Neural crest cell (in vitro differentiated cells): ENCODE data around the gene TNFAIP1. TPM values are rescaled to one million over a fixed set of nuclear protein-coding genes. Genes with fewer than 3 reads are reported as not detected.

ENCODE experiments used
- DNase-seq: peaks from one replicate; pipeline ENCODE4 v3.0.0; 2021; ENCODE audit warnings: low read depth, mixed read lengths, low spot score
- H3K27ac Mint-ChIP-seq: one replicate; pipeline ENCODE4 v1.8.0; 2021; ENCODE audit warnings: mild to moderate bottlenecking, mixed read lengths; ENCODE audit not compliant: unreplicated experiment
- H3K27me3 Mint-ChIP-seq: 2 replicates; pipeline ENCODE4 v1.8.0; 2021; ENCODE audit warnings: low read depth, mild to moderate bottlenecking, mixed read lengths
- H3K36me3 Mint-ChIP-seq: 2 replicates; pipeline ENCODE4 v1.8.0; 2021; ENCODE audit warnings: low read depth, mild to moderate bottlenecking, mixed read lengths
- H3K4me1 Mint-ChIP-seq: 2 replicates; pipeline ENCODE4 v1.8.0; 2021; ENCODE audit warnings: mixed read lengths
- H3K4me3 Mint-ChIP-seq: one replicate; pipeline ENCODE4 v1.8.0; 2021; ENCODE audit warnings: mild to moderate bottlenecking, mixed read lengths
- H3K9me3 Mint-ChIP-seq: 2 replicates; pipeline ENCODE4 v1.8.0; 2021; ENCODE audit warnings: mixed read lengths
- CTCF ChIP-seq: fragments of 200-600 bp; sonication (generic); conservative IDR thresholded peaks from 2 replicates; pipeline ENCODE4 v1.5.0; 2021; ENCODE audit warnings: antibody characterized with exemption, mild to moderate bottlenecking
- total RNA-seq: library from RNA; stranded (reverse); gene quantifications from 2 replicates; pipeline ENCODE4 v1.2.1, GENCODE V29; 2021

Gene TNFAIP1
- total RNA-seq, 1 donor from 2014 or later = 38.2 TPM

GRCh38 chr17:28327031-28327607 is 8.4 kb upstream of the TNFAIP1 start:
- Mint-ChIP-seq H3K9me3 (no peaks in the 10 kb centered on the region), H3K27me3 (no peaks in the 10 kb centered on the region), H3K4me1 (peaks cover 29% of the 10 kb centered on the region), H3K4me3 (no peak overlapping the region), H3K27ac (no peak overlapping the region), H3K36me3 (peaks cover 11% of the 10 kb centered on the region)
- no peak for DNase-seq
- no peak for TF ChIP-seq CTCF

- Mint-ChIP-seq H3K27ac (no peak overlapping the region), H3K9me3 (no peaks in the 10 kb centered on the region), H3K4me3 (no peak overlapping the region), H3K27me3 (no peaks in the 10 kb centered on the region), H3K4me1 (peaks cover 24% of the 10 kb centered on the region), H3K36me3 (peaks cover 11% of the 10 kb centered on the region)
- no peak for DNase-seq
- TF ChIP-seq CTCF = no peak
Observed at GRCh38 chr17:28327709-28328108, 7.9 kb upstream of the TNFAIP1 start.

GRCh38 chr17:28328325-28328724 is 7.2 kb upstream of the TNFAIP1 start:
- H3K4me1 Mint-ChIP-seq = peaks cover 18% of the 10 kb centered on the region

GRCh38 chr17:28330671-28331070 is 4.9 kb upstream of the TNFAIP1 start:
- Mint-ChIP-seq H3K27me3 (peaks cover 3% of the 10 kb centered on the region), H3K36me3 (peaks cover 8% of the 10 kb centered on the region), H3K4me3 (no peak overlapping the region), H3K9me3 (no peaks in the 10 kb centered on the region), H3K4me1 (peaks cover 24% of the 10 kb centered on the region), H3K27ac (no peak overlapping the region)
- no peak for TF ChIP-seq CTCF
- DNase-seq = no peak

More at GRCh38 chr17:28328325-28328724, 7.2 kb upstream of the TNFAIP1 start:
- Mint-ChIP-seq H3K27ac (no peak overlapping the region), H3K27me3 (no peaks in the 10 kb centered on the region), H3K9me3 (no peaks in the 10 kb centered on the region), H3K36me3 (peaks cover 11% of the 10 kb centered on the region), H3K4me3 (no peak overlapping the region)
- no peak for DNase-seq
- no peak for TF ChIP-seq CTCF

GRCh38 chr17:28331891-28332420 is 3.6 kb upstream of the TNFAIP1 start:
- no peak for DNase-seq
- H3K36me3 Mint-ChIP-seq = peaks cover 3% of the 10 kb centered on the region
- no peak for TF ChIP-seq CTCF
- peak overlapping the region; percentile 98 for H3K4me3 Mint-ChIP-seq
- H3K4me1 Mint-ChIP-seq = peaks cover 34% of the 10 kb centered on the region
- H3K27ac Mint-ChIP-seq = no peak overlapping the region
- H3K27me3 Mint-ChIP-seq = peaks cover 3% of the 10 kb centered on the region
- no peaks in the 10 kb centered on the region for H3K9me3 Mint-ChIP-seq
